H1 (cell line): ENCODE data around the gene TM4SF20. TPM values are rescaled to one million over a fixed set of nuclear protein-coding genes. Genes with fewer than 3 reads are reported as not detected.

Experiments used
- CTCF ChIA-PET: fragments of 300-600 bp; sonication (Branson Sonifier 250); formaldehyde crosslinking; loops from one replicate; lab custom pipeline; 2021; ENCODE audit not compliant: partially characterized antibody; lab: Charles Lee
- POLR2A ChIA-PET: fragments of 300-600 bp; sonication (Branson Sonifier 250); formaldehyde crosslinking; loops from one replicate; lab custom pipeline; 2021; ENCODE audit warnings: inconsistent platforms; ENCODE audit not compliant: partially characterized antibody; lab: Charles Lee
- DNase-seq, 2 experiments: peaks; one replicate each; pipeline versions ENCODE4 v3.0.0 to v3.0.0-alpha.2; 2010 to 2022; ENCODE audit warnings: low spot score in 2 of 2, low read depth in 1 of 2, mixed read lengths in 1 of 2
- FAIRE-seq: peaks from 2 replicates; lab custom pipeline; 2011; peaks lifted over from hg19 to GRCh38; lab: Jason Lieb, UNC
- H2AFZ ChIP-seq: 2 replicates; pipeline ENCODE4 v1.8.1; 2012; ENCODE audit warnings: low read length, inconsistent platforms
- H2AK5ac ChIP-seq: 2 replicates; pipeline ENCODE4 v1.6.1; 2013; ENCODE audit warnings: low read depth, low read length
- H2BK120ac ChIP-seq: replicated peaks from 2 replicates; pipeline ENCODE3; 2013; ENCODE audit warnings: low read depth, low read length, inconsistent platforms
- H2BK12ac ChIP-seq: 2 replicates; pipeline ENCODE4 v1.6.1; 2013; ENCODE audit warnings: low read depth, low read length
- H2BK15ac ChIP-seq: 2 replicates; pipeline ENCODE4 v1.6.1; 2013; ENCODE audit warnings: low read length
- H2BK20ac ChIP-seq: 2 replicates; pipeline ENCODE4 v1.6.1; 2013; ENCODE audit warnings: low read length
- H2BK5ac ChIP-seq: 2 replicates; pipeline ENCODE4 v1.6.1; 2013; ENCODE audit warnings: low read depth, low read length
- H3K14ac ChIP-seq: 2 replicates; pipeline ENCODE4 v1.6.1; 2013; ENCODE audit warnings: inconsistent platforms; ENCODE audit not compliant: insufficient read length
- H3K18ac ChIP-seq: 2 replicates; pipeline ENCODE4 v1.6.1; 2013; ENCODE audit warnings: low read length; ENCODE audit errors: extremely low read depth
- H3K23ac ChIP-seq: 2 replicates; pipeline ENCODE4 v1.6.1; 2013; ENCODE audit warnings: inconsistent platforms; ENCODE audit not compliant: insufficient read length
- H3K23me2 ChIP-seq: 2 replicates; pipeline ENCODE4 v1.6.1; 2013; ENCODE audit warnings: low read depth, low read length
- H3K27ac ChIP-seq: 2 replicates; pipeline ENCODE4 v1.6.1; 2011; ENCODE audit warnings: low read depth, low read length, inconsistent platforms
- H3K27me3 ChIP-seq, 4 experiments: replicated peaks in 1 of 4; 1 replicate in 1 of 4; 2 replicates in 3 of 4; pipeline versions ENCODE4 v1.6.1 to v1.8.1; 2011 to 2013; ENCODE audit warnings: low read length in 3 of 4, mild to moderate bottlenecking in 3 of 4, inconsistent platforms in 2 of 4, mixed read lengths in 2 of 4, moderate library complexity in 1 of 4; ENCODE audit not compliant: control insufficient read depth in 3 of 4, insufficient read depth in 3 of 4; ENCODE audit errors: extremely low read depth in 1 of 4
- H3K36me3 ChIP-seq, 4 experiments: 2 replicates each; pipeline versions ENCODE4 v1.6.1 to v1.8.1; 2011 to 2013; ENCODE audit warnings: mild to moderate bottlenecking in 4 of 4, low read length in 3 of 4, moderate library complexity in 2 of 4, control low read depth in 1 of 4, inconsistent platforms in 1 of 4; ENCODE audit not compliant: insufficient read depth in 4 of 4, control insufficient read depth in 2 of 4
- H3K4ac ChIP-seq: replicated peaks from 2 replicates; pipeline ENCODE3; 2013; ENCODE audit warnings: low read length, low read depth, mixed read lengths, inconsistent platforms; ENCODE audit not compliant: insufficient read length
- H3K4me1 ChIP-seq, 4 experiments: replicated peaks in 1 of 4; 1 replicate in 1 of 4; 2 replicates in 3 of 4; pipeline versions ENCODE4 v1.6.1 to v1.8.1; 2011 to 2013; ENCODE audit warnings: low read length in 3 of 4, inconsistent platforms in 2 of 4, mixed read lengths in 1 of 4; ENCODE audit not compliant: insufficient read depth in 4 of 4, control insufficient read depth in 3 of 4
- H3K4me2 ChIP-seq, 2 experiments: 2 replicates each; pipeline versions ENCODE4 v1.6.1 to v1.8.1; 2011 to 2013; ENCODE audit warnings: low read depth in 2 of 2, low read length in 2 of 2, control low read depth in 1 of 2, inconsistent platforms in 1 of 2, mild to moderate bottlenecking in 1 of 2; ENCODE audit not compliant: insufficient read depth in 1 of 2
- H3K4me3 ChIP-seq, 4 experiments: fragments of 200-600, 300-600 bp in 1 of 4; sonication (generic), shearing (Covaris generic), sonication (Bioruptor Twin) in 1 of 4; 2 replicates each; pipeline versions ENCODE4 v1.5.1 to v1.8.1; 2011 to 2016; ENCODE audit warnings: low read length in 4 of 4, low read depth in 3 of 4, control low read depth in 2 of 4, inconsistent platforms in 2 of 4, mild to moderate bottlenecking in 2 of 4, mixed read lengths in 1 of 4, moderate library complexity in 1 of 4; ENCODE audit not compliant: insufficient read depth in 2 of 4; ENCODE audit errors: extremely low read depth in 1 of 4
- H3K56ac ChIP-seq: replicated peaks from 2 replicates; pipeline ENCODE3; 2013; ENCODE audit warnings: low read depth, mild to moderate bottlenecking, mixed read lengths, low read length, inconsistent platforms; ENCODE audit not compliant: insufficient read length
- H3K79me1 ChIP-seq: 2 replicates; pipeline ENCODE4 v1.6.1; 2013; ENCODE audit warnings: low read depth, low read length, control low read depth
- H3K79me2 ChIP-seq, 2 experiments: 2 replicates each; pipeline versions ENCODE4 v1.6.1 to v1.8.1; 2012 to 2013; ENCODE audit warnings: low read length in 2 of 2, mild to moderate bottlenecking in 2 of 2, inconsistent platforms in 1 of 2; ENCODE audit not compliant: insufficient read depth in 2 of 2, control insufficient read depth in 1 of 2
- H3K9ac ChIP-seq, 4 experiments: replicated peaks in 1 of 4; 1 replicate in 1 of 4; 2 replicates in 3 of 4; pipeline versions ENCODE4 v1.6.1 to v1.8.1; 2011 to 2013; ENCODE audit warnings: low read depth in 3 of 4, low read length in 3 of 4, control low read depth in 2 of 4, mild to moderate bottlenecking in 2 of 4, moderate library complexity in 2 of 4, inconsistent platforms in 1 of 4; ENCODE audit errors: extremely low read depth in 1 of 4
- H3K9me3 ChIP-seq, 2 experiments: 2 replicates each; pipeline versions ENCODE4 v1.6.1 to v1.8.1; 2012 to 2013; ENCODE audit warnings: mild to moderate bottlenecking in 2 of 2, moderate library complexity in 2 of 2, control low read depth in 1 of 2, inconsistent platforms in 1 of 2, low read depth in 1 of 2, low read length in 1 of 2, mixed read lengths in 1 of 2; ENCODE audit not compliant: insufficient read depth in 2 of 2
- H4K20me1 ChIP-seq, 2 experiments: replicated peaks in 1 of 2; 2 replicates each; pipeline versions ENCODE3 to v1.8.1; 2011 to 2013; ENCODE audit warnings: inconsistent platforms in 2 of 2, low read length in 2 of 2, mild to moderate bottlenecking in 1 of 2; ENCODE audit not compliant: insufficient read depth in 2 of 2, control insufficient read depth in 1 of 2
- H4K5ac ChIP-seq: 2 replicates; pipeline ENCODE4 v1.6.1; 2013; ENCODE audit warnings: low read length, low read depth, mixed read lengths, inconsistent platforms; ENCODE audit not compliant: insufficient read length
- H4K8ac ChIP-seq: 2 replicates; pipeline ENCODE4 v1.8.0; 2013; ENCODE audit warnings: mild to moderate bottlenecking, moderate library complexity, low read length, inconsistent platforms; ENCODE audit not compliant: insufficient read depth; ENCODE audit errors: extremely low read depth
- H4K91ac ChIP-seq: replicated peaks from 2 replicates; pipeline ENCODE3; 2013; ENCODE audit warnings: low read length, mixed read lengths, inconsistent platforms; ENCODE audit not compliant: insufficient read length
- CTBP2 ChIP-seq: IDR thresholded peaks from 2 replicates; pipeline ENCODE4 v1.7.0; 2011; ENCODE audit warnings: borderline replicate concordance, mild to moderate bottlenecking, moderate library complexity, mixed read lengths, low read length; ENCODE audit not compliant: insufficient read depth, insufficient read length
- HDAC2 ChIP-seq, 2 experiments: fragments of 300-600 bp in 1 of 2; sonication (generic) in 1 of 2; IDR thresholded peaks; 2 replicates each; pipeline ENCODE4 v1.6.1; 2011 to 2012; ENCODE audit warnings: low read depth in 2 of 2, low read length in 2 of 2, mild to moderate bottlenecking in 2 of 2, moderate library complexity in 2 of 2, borderline replicate concordance in 1 of 2, inconsistent platforms in 1 of 2
- TAF1 ChIP-seq: IDR thresholded peaks from 2 replicates; pipeline ENCODE4 v1.6.1; 2011; ENCODE audit warnings: mild to moderate bottlenecking, low read depth, low read length
- WGBS, 2 experiments: shearing (Covaris generic) in 1 of 2; methylation state at CpG; one replicate each; pipeline versions ENCODE4 v1.1.6 to v1.1.7; 2013 to 2015; ENCODE audit warnings: low lambda C conversion rate in 2 of 2, mixed read lengths in 2 of 2, inconsistent platforms in 1 of 2, low coverage in 1 of 2, missing lambda C conversion rate in 1 of 2; ENCODE audit not compliant: insufficient replicate concordance in 2 of 2, insufficient coverage in 1 of 2, insufficient read length in 1 of 2; ENCODE audit errors: extremely low coverage in 1 of 2, missing lambda C conversion rate in 1 of 2; 5-methylcytosine and 5-hydroxymethylcytosine counted together
- polyA plus RNA-seq, 7 experiments: library from polyadenylated mRNA; depleted of rRNA in 3 of 7; stranded (reverse) in 5 of 7; unstranded in 2 of 7; fragments of >200 nt in 5 of 7; fragments of 200-250 nt in 2 of 7; gene quantifications; 1 replicate in 5 of 7; 2 replicates in 1 of 7; 4 replicates in 1 of 7; pipeline versions ENCODE4 v1.2.1 to v1.2.3, GENCODE V29; 2011 to 2013; ENCODE audit warnings: missing spikeins in 2 of 7, mixed read lengths in 2 of 7
- total RNA-seq: library from RNA; stranded (reverse); fragmentation: NEBNext Ultra II Directional; extraction: Animal tissue kit (Norgen Biotek cat#: 25700); gene quantifications from 2 replicates; pipeline ENCODE4 v1.2.1, GENCODE V29; 2021

TM4SF20 gene
- total and polyA plus RNA-seq, 2 of the 8 experiments (the other 6 are each of a cell fraction or from before 2014, with no cell fraction given) = not detected

DNA sequence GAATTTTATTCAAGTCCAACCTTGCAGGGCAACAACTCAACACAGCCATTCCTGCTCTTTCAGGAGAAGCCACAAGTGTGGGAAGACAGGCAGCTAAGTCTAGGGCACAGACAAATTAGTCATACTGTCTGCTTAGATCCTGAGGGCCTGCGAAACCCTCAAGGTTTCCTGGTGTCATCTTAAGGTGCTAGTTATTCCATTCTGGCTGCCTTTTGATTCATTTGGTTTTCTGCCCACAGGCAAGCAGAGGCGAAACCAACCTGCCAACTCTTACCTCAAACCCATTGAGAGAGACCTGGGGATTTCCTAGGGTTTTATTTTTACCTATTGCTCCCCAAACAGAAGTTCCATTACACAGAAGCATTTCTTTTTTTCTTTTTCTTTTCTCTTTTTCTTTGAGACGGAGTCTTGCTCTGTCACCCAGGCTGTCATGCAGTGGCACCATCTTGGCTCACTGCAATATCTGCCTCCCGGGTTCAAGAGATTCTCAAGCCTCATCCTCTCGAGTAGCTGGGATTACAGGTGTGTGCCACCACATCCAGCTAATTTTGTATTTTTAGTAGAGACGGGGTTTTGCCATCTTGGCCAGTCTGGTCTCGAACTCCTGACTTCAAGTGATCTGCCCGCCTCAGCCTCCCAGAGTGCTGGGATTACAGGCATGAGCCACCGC lies 32.3 kb upstream of the TM4SF20 start:
- H2AK5ac ChIP-seq = no peak overlapping the region
- POLR2A ChIA-PET = no interaction called here
- H3K18ac ChIP-seq = no peak overlapping the region
- no peaks in the 10 kb centered on the region for H3K79me1 ChIP-seq
- H3K23me2 ChIP-seq = no peaks in the 10 kb centered on the region
- no peak overlapping the region for H2BK20ac ChIP-seq
- H3K9me3 ChIP-seq = no peaks in the 10 kb centered on the region
- no peak overlapping the region for H2BK12ac ChIP-seq
- H4K20me1 ChIP-seq = no peaks in the 10 kb centered on the region
- H3K27me3 ChIP-seq = no peaks in the 10 kb centered on the region
- H2AFZ ChIP-seq = no peak overlapping the region
- H4K91ac ChIP-seq = no peak overlapping the region
- H3K27ac ChIP-seq = no peak overlapping the region
- no peak overlapping the region for H4K5ac ChIP-seq
- DNase-seq = no peak
- no peak overlapping the region for H2BK120ac ChIP-seq
- CTCF ChIA-PET = interaction anchor here (1.1 to 2.1 kb wide), 3 partner anchors 10 to 355 kb away, joined by 3 to 7 read pairs (median 5); no protein-coding TSS in a partner anchor
- H3K14ac ChIP-seq = no peak overlapping the region
- H3K4me3 ChIP-seq = no peak overlapping the region
- H2BK5ac ChIP-seq = no peak overlapping the region
- TF ChIP-seq TAF1 (no peak), CTBP2 (no peak), HDAC2 (IDR thresholded peaks at IDR 0.05; ENCODE audit: borderline replicate concordance in 1 of 2, low read depth in 2 of 2, low read length in 2 of 2) (no peak)
- WGBS, 2 experiments = 97% methylated on average over 7 of the region's 9 CpGs; no CpG with 5 or more reads in 1 of the 2 experiments
- H3K23ac ChIP-seq = no peak overlapping the region
- no peak overlapping the region for H4K8ac ChIP-seq
- no peak for FAIRE-seq
- no peaks in the 10 kb centered on the region for H3K36me3 ChIP-seq
- no peaks in the 10 kb centered on the region for H3K4me1 ChIP-seq
- H3K4me2 ChIP-seq = no peak overlapping the region
- H3K56ac ChIP-seq = no peak overlapping the region
- no peak overlapping the region for H3K9ac ChIP-seq
- no peak overlapping the region for H3K4ac ChIP-seq
- H3K79me2 ChIP-seq = no peaks in the 10 kb centered on the region
- no peak overlapping the region for H2BK15ac ChIP-seq
